HEK293 (cell line): ENCODE data around the gene BYSL.
"Not testable (repeated sequence)": the region's sequence is repeated elsewhere in the genome, so short reads cannot be mapped to it uniquely, and the experiment has no call there.

ENCODE experiments used
- REPIN1 ChIP-seq: fragments of 450-650 bp; formaldehyde crosslinking; IDR thresholded peaks from 2 replicates; pipeline ENCODE4 v1.5.1; 2017; ENCODE audit warnings: missing biosample characterization, missing genetic modification characterization, low read depth
- ZFP69B ChIP-seq: fragments of 450-650 bp; formaldehyde crosslinking; IDR thresholded peaks from 2 replicates; pipeline ENCODE4 v1.5.1; 2016; ENCODE audit warnings: missing biosample characterization, missing genetic modification characterization
- TF ChIP-seq, protein P1 (sequence below): fragments of 450-650 bp; formaldehyde crosslinking; IDR thresholded peaks from 2 replicates; pipeline ENCODE4 v1.5.1; 2016; ENCODE audit warnings: missing biosample characterization, missing genetic modification characterization

DNA sequence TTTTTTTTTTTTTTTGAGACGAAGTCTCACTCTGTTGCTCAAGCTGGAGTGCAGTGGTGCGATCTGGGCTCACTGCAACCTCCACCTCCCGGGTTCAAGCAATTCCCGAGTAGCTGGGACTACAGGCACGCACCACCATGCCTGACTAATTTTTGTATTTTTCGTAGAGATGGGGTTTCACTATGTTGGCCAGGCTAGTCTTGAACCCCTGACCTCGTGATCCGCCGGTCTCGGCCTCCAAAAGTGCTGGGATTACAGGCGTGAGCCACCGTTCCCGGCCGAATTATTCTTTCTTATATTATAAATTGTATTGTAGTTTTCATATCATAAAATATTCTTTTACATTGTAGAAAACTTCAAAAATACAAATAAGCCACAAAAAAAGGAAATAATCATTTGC, 21.6 kb downstream of the BYSL start:
- TF ChIP-seq, protein P1, sequence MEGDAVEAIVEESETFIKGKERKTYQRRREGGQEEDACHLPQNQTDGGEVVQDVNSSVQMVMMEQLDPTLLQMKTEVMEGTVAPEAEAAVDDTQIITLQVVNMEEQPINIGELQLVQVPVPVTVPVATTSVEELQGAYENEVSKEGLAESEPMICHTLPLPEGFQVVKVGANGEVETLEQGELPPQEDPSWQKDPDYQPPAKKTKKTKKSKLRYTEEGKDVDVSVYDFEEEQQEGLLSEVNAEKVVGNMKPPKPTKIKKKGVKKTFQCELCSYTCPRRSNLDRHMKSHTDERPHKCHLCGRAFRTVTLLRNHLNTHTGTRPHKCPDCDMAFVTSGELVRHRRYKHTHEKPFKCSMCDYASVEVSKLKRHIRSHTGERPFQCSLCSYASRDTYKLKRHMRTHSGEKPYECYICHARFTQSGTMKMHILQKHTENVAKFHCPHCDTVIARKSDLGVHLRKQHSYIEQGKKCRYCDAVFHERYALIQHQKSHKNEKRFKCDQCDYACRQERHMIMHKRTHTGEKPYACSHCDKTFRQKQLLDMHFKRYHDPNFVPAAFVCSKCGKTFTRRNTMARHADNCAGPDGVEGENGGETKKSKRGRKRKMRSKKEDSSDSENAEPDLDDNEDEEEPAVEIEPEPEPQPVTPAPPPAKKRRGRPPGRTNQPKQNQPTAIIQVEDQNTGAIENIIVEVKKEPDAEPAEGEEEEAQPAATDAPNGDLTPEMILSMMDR = not testable (repeated sequence)
- TF ChIP-seq REPIN1 (tag by site-specific recombination); ZFP69B: not testable (repeated sequence)
